ENCODE data around the gene GZF1. TPM values are rescaled to one million over a fixed set of nuclear protein-coding genes. Genes with fewer than 3 reads are reported as not detected.
"Not testable (repeated sequence)": the region's sequence is repeated elsewhere in the genome, so short reads cannot be mapped to it uniquely, and the experiment has no call there.

Gene GZF1
- total RNA-seq, 4 donors from 2014 or later = 10.1 to 23.0 (median 13.3) TPM

GRCh38 chr20:23344336-23344735, 17.6 kb upstream of the GZF1 start:
- H3K27me3 ChIP-seq = no peaks in the 10 kb centered on the region
- TF ChIP-seq POLR2A (IDR thresholded peaks at IDR 0.05) = no peak
- TF ChIP-seq CTCF (IDR thresholded peaks at IDR 0.05 in 4 of 5, conservative IDR thresholded peaks at IDR 0.05 in 1 of 5) = no peak
- H3K27ac ChIP-seq = no peak overlapping the region
- H3K36me3 ChIP-seq = no peaks in the 10 kb centered on the region
- H3K4me3 ChIP-seq = no peak overlapping the region
- in situ Hi-C loops (cut with MboI; ENCODE audit: low sequenced_read_pairs in 4 of 4) (loop anchor here (10.0 to 25.0 kb wide), 5 partner anchors 260 to 1007 kb away; partner anchors contain the start of genes THBD (in 2 of the 4), CST9 (in 1 of the 4) and SSTR4 (in 1 of the 4)), intact Hi-C loops (cut with DNase I; ENCODE audit: low total_unique reads) (loop anchor here (10.0 kb wide), 2 partner anchors 100 to 1010 kb away; no protein-coding TSS in a partner anchor)
- no peak for DNase-seq
- peaks cover 9 to 10% of the 10 kb centered on the region in 2 donors for H3K4me1 ChIP-seq
- no peak for ATAC-seq
- H3K9me3 ChIP-seq = no peaks in the 10 kb centered on the region

- Histone ChIP-seq H3K27me3 (no peaks in the 10 kb centered on the region), H3K4me1 (peaks cover 5 to 6% of the 10 kb centered on the region in 2 donors), H3K4me3 (no peak overlapping the region), H3K36me3 (no peaks in the 10 kb centered on the region), H3K27ac (no peak overlapping the region), H3K9me3 (no peaks in the 10 kb centered on the region)
- DNase-seq = no peak
- TF ChIP-seq POLR2A (IDR thresholded peaks at IDR 0.05) (no peak), CTCF (IDR thresholded peaks at IDR 0.05 in 4 of 5, conservative IDR thresholded peaks at IDR 0.05 in 1 of 5) (no peak)
- intact Hi-C loops (cut with DNase I; ENCODE audit: low total_unique reads) = loop anchor here (10.0 kb wide), 2 partner anchors 101 to 1011 kb away; no protein-coding TSS in a partner anchor
- ATAC-seq = no peak
- in situ Hi-C loops (cut with MboI; ENCODE audit: low sequenced_read_pairs in 4 of 4) = loop anchor here (10.0 to 25.0 kb wide), 5 partner anchors 259 to 1009 kb away; partner anchors contain the start of genes THBD (in 2 of the 4), CST9 (in 1 of the 4) and SSTR4 (in 1 of the 4)
Observed at GRCh38 chr20:23346002-23346401, 16.0 kb upstream of the GZF1 start.

DNA sequence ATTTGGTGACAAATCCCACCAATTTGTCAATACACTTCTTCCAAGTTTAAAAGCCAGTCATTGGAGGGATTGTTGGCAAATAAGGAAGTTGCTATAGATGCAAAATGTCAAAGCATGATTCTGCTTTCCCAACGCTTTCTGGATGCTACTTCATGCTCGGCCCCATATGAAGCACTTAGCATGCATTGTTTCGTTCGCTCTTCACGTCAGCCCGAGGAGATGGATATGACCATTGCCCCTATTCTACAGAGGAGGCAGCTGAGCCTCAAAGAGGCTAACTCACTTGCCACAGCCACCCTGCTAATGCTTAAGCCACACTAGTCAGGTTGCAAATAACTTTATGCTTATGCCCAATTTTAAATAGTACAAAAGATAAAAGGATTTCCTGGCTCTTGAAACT, 14.2 kb upstream of the GZF1 start:
- in situ Hi-C loops (cut with MboI; ENCODE audit: low sequenced_read_pairs in 4 of 4) = loop anchor here (10.0 to 25.0 kb wide), 5 partner anchors 257 to 1010 kb away; partner anchors contain the start of genes THBD (in 2 of the 4), CST9 (in 1 of the 4) and SSTR4 (in 1 of the 4)
- Histone ChIP-seq H3K9me3 (no peaks in the 10 kb centered on the region), H3K36me3 (no peaks in the 10 kb centered on the region), H3K4me1 (peaks cover 16 to 23% of the 10 kb centered on the region in 2 donors), H3K27me3 (no peaks in the 10 kb centered on the region), H3K4me3 (no peak overlapping the region), H3K27ac (no peak overlapping the region)
- ATAC-seq (no peak), DNase-seq (no peak)
- no peak for TF ChIP-seq CTCF (IDR thresholded peaks at IDR 0.05 in 4 of 5, conservative IDR thresholded peaks at IDR 0.05 in 1 of 5)
- TF ChIP-seq POLR2A (IDR thresholded peaks at IDR 0.05) = no peak
- intact Hi-C loops (cut with DNase I; ENCODE audit: low total_unique reads) = loop anchor here (2.0 to 10.0 kb wide), 3 partner anchors 99 to 1013 kb away; no protein-coding TSS in a partner anchor

- H3K27ac ChIP-seq = peak overlapping the region in 1 of 4 donors; percentile 99
- H3K4me1 ChIP-seq = peaks cover 16 to 23% of the 10 kb centered on the region in 2 donors
- intact Hi-C loops (cut with DNase I; ENCODE audit: low total_unique reads) (loop anchor here (2.0 to 10.0 kb wide), 3 partner anchors 98 to 1014 kb away; no protein-coding TSS in a partner anchor), in situ Hi-C loops (cut with MboI; ENCODE audit: low sequenced_read_pairs in 4 of 4) (loop anchor here (10.0 to 25.0 kb wide), 5 partner anchors 256 to 1011 kb away; partner anchors contain the start of genes THBD (in 2 of the 4), CST9 (in 1 of the 4) and SSTR4 (in 1 of the 4))
- not testable (repeated sequence) for H3K4me3 ChIP-seq, H3K9me3 ChIP-seq, ATAC-seq, H3K36me3 ChIP-seq, H3K27me3 ChIP-seq, DNase-seq
Observed at GRCh38 chr20:23348510-23348909, 13.5 kb upstream of the GZF1 start.
